NCI-H82 treated with DMSO at 0.1 percent for 48 hours (cell line): ENCODE results near the gene TTLL5.

ENCODE experiments used
- DNase-seq: peaks from one replicate; lab custom pipeline; 2025; ENCODE audit not compliant: unreplicated experiment; lab: John Stamatoyannopoulos, UW

Gene TTLL5

GRCh38 chr14:75984674-75985073 is 323.6 kb downstream of the TTLL5 start:
- DNase-seq, result no peak

GRCh38 chr14:75985618-75986438 is 324.8 kb downstream of the TTLL5 start, which contains the start of gene IFT43:
Gene IFT43 (plus strand): TSS chr14:75985763. CDS start chr14:75985787, 24 bp downstream.
- peak; percentile 24 for DNase-seq

GRCh38 chr14:75986439-75986765 is 325.4 kb downstream of the TTLL5 start:
- no peak for DNase-seq

- DNase-seq, result no peak
These were observed 326.3 kb downstream of the TTLL5 start for GRCh38 chr14:75987201-75987970.

- DNase-seq, result no peak
These were observed 328.1 kb downstream of the TTLL5 start for GRCh38 chr14:75989134-75989533.

- no peak for DNase-seq
These were observed 329.3 kb downstream of the TTLL5 start for GRCh38 chr14:75990297-75990696.

- no peak for DNase-seq
These were observed 330.7 kb downstream of the TTLL5 start for GRCh38 chr14:75991753-75992152.

GRCh38 chr14:75993567-75994041 is 332.6 kb downstream of the TTLL5 start:
- no peak for DNase-seq

GRCh38 chr14:75995372-75996041 is 334.5 kb downstream of the TTLL5 start:
- no peak for DNase-seq

- no peak for DNase-seq
These were observed 335.4 kb downstream of the TTLL5 start for GRCh38 chr14:75996488-75996887.

- DNase-seq, result no peak
These were observed 338.6 kb downstream of the TTLL5 start for GRCh38 chr14:75999511-76000190.

GRCh38 chr14:76002383-76002782 is 341.3 kb downstream of the TTLL5 start:
- no peak for DNase-seq
